Smooth muscle cell (in vitro differentiated cells): ENCODE measurements around the gene GSTT2. TPM values are rescaled to one million over a fixed set of nuclear protein-coding genes. Genes with fewer than 3 reads are reported as not detected.
A peak's percentile ranks its signal among the peaks of the same experiment; 100 is the strongest.

Source experiments
- DNase-seq: peaks from one replicate; lab custom pipeline; 2025; ENCODE audit not compliant: unreplicated experiment; lab: John Stamatoyannopoulos, UW
- H2AFZ ChIP-seq: fragments of 200-600 bp; sonication (generic); 2 replicates; pipeline ENCODE4 v1.6.0; 2016; ENCODE audit warnings: antibody characterized with exemption, low read depth, mild to moderate bottlenecking
- H3F3A ChIP-seq: fragments of 200-600 bp; sonication (generic); 2 replicates; pipeline ENCODE4 v1.6.0; 2017; ENCODE audit warnings: antibody characterized with exemption, low read depth
- H3K27ac ChIP-seq: fragments of 200-600 bp; sonication (generic); 2 replicates; pipeline ENCODE4 v1.5.1; 2016; ENCODE audit warnings: low read depth, mild to moderate bottlenecking
- H3K27me3 ChIP-seq: fragments of 200-600 bp; sonication (generic); 2 replicates; pipeline ENCODE4 v1.6.1; 2016; ENCODE audit warnings: low read depth, mild to moderate bottlenecking
- H3K36me3 ChIP-seq: fragments of 200-600 bp; sonication (generic); 2 replicates; pipeline ENCODE4 v1.5.1; 2016; ENCODE audit warnings: low read depth
- H3K4me1 ChIP-seq: fragments of 200-600 bp; sonication (generic); 2 replicates; pipeline ENCODE4 v1.5.1; 2016; ENCODE audit warnings: low read depth
- H3K4me2 ChIP-seq: fragments of 200-600 bp; sonication (generic); 2 replicates; pipeline ENCODE4 v1.6.0; 2016; ENCODE audit warnings: mild to moderate bottlenecking
- H3K4me3 ChIP-seq: fragments of 200-600 bp; sonication (generic); 2 replicates; pipeline ENCODE4 v1.5.1; 2016; ENCODE audit warnings: mild to moderate bottlenecking
- H3K79me2 ChIP-seq: fragments of 200-600 bp; sonication (generic); 2 replicates; pipeline ENCODE4 v1.6.0; 2016; ENCODE audit warnings: low read depth, mild to moderate bottlenecking
- H3K9ac ChIP-seq: fragments of 200-600 bp; sonication (generic); 2 replicates; pipeline ENCODE4 v1.6.0; 2016; ENCODE audit warnings: low read depth
- H3K9me3 ChIP-seq: fragments of 200-600 bp; sonication (generic); replicated peaks from 2 replicates; pipeline ENCODE4 v1.5.1; 2016; ENCODE audit warnings: low read depth
- H4K20me1 ChIP-seq: fragments of 200-600 bp; sonication (generic); 2 replicates; pipeline ENCODE4 v1.6.0; 2016; ENCODE audit warnings: low read depth
- CTCF ChIP-seq: fragments of 200-600 bp; sonication (generic); IDR thresholded peaks from 2 replicates; pipeline ENCODE4 v1.5.1; 2017; ENCODE audit warnings: borderline replicate concordance, mild to moderate bottlenecking, antibody characterized with exemption; ENCODE audit not compliant: insufficient read depth, poor library complexity, severe bottlenecking
- WGBS: methylation state at CpG from one replicate; pipeline ENCODE4 v1.1.7; 2016; ENCODE audit warnings: low lambda C conversion rate; 5-methylcytosine and 5-hydroxymethylcytosine counted together
- polyA plus RNA-seq: library from polyadenylated mRNA; unstranded; fragments of >200 nt; fragmentation: Nextera tagmentation; extraction: Ambion mirVana; gene quantifications from 2 replicates; pipeline ENCODE4 v1.2.1, GENCODE V29; 2016
- total RNA-seq: library from RNA; depleted of rRNA; stranded (reverse); fragments of >200 nt; gene quantifications from 2 replicates; pipeline ENCODE4 v1.2.3, GENCODE V29; 2014

Gene GSTT2
- total and polyA plus RNA-seq, 2 experiments from 2014 or later, result 0.27 to 3.1 TPM

GRCh38 chr22:24009227-24010017 is 29.5 kb downstream of the GSTT2 start:
- Histone ChIP-seq H4K20me1 (peaks cover 15% of the 10 kb centered on the region), H3K9ac (no peak overlapping the region), H3K36me3 (no peaks in the 10 kb centered on the region), H2AFZ (no peak overlapping the region), H3K27ac (no peak overlapping the region), H3K4me1 (peaks cover 12% of the 10 kb centered on the region), H3K79me2 (peaks cover 31% of the 10 kb centered on the region), H3K4me2 (no peak overlapping the region), H3K4me3 (no peak overlapping the region), H3K9me3 (no peaks in the 10 kb centered on the region), H3K27me3 (no peaks in the 10 kb centered on the region), H3F3A (peaks cover 8% of the 10 kb centered on the region)
- 88% methylated on average over 7 of the region's 7 CpGs for WGBS
- TF ChIP-seq CTCF, result no peak
- DNase-seq, result no peak

DNA sequence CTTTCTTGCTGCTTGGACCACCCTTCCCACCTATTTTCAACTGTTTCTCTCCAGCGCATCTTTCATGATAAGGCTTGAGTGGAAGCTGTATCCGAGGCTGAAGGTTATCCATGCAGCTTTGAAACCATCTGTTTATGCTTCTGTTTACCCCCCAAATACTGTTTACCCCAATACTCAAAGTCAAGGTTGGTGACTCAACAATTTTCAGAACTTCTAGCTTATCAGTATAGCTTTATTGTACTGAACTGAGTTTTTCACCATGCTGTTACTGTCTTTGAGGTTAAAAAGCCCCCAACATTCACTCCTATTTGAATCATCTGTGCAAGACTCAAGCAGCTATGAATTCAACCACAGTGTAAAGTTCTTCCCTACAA is 30.1 kb downstream of the GSTT2 start:
- Histone ChIP-seq H3K9me3 (no peaks in the 10 kb centered on the region), H3K27ac (no peak overlapping the region), H4K20me1 (peaks cover 15% of the 10 kb centered on the region), H3F3A (peaks cover 8% of the 10 kb centered on the region), H3K36me3 (no peaks in the 10 kb centered on the region), H3K4me1 (peaks cover 12% of the 10 kb centered on the region), H3K4me3 (no peak overlapping the region), H3K79me2 (peaks cover 36% of the 10 kb centered on the region), H2AFZ (no peak overlapping the region), H3K9ac (no peak overlapping the region), H3K4me2 (no peak overlapping the region), H3K27me3 (no peaks in the 10 kb centered on the region)
- DNase-seq, result no peak
- TF ChIP-seq CTCF, result no peak
- 96% methylated on average over 2 of the region's 2 CpGs for WGBS

DNA sequence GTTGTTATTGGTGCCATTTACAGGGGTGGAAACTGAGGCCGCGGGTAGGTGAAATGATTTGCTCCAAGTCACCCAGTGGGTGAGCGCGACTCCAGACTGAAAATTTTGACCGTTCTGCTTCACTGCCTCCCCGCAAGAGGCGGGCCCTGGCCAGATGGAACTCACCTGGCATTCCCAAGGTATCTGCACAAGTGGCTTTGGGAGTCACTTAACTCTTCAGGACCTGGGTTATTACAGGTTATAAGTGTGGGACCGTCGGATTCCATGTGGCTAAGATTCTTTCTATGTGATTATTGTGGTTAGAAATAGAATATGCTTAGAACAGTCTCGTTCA is 31.8 kb downstream of the GSTT2 start:
- Histone ChIP-seq H4K20me1 (peaks cover 28% of the 10 kb centered on the region), H2AFZ (peak overlapping the region; percentile 99), H3K27ac (peak overlapping the region; percentile 70), H3K79me2 (peaks cover 50% of the 10 kb centered on the region), H3K4me2 (peak overlapping the region; percentile 93), H3K4me1 (peaks cover 12% of the 10 kb centered on the region), H3K36me3 (no peaks in the 10 kb centered on the region), H3K9ac (peak overlapping the region; percentile 82), H3K27me3 (no peaks in the 10 kb centered on the region), H3F3A (peaks cover 8% of the 10 kb centered on the region), H3K4me3 (peak overlapping the region; percentile 90), H3K9me3 (no peaks in the 10 kb centered on the region)
- no peak for DNase-seq
- WGBS, result 5% methylated on average over 10 of the region's 10 CpGs
- TF ChIP-seq CTCF, result no peak

GRCh38 chr22:24016156-24016555 is 36.2 kb downstream of the GSTT2 start:
- Histone ChIP-seq H3K27ac (no peak overlapping the region), H2AFZ (no peak overlapping the region), H3K27me3 (no peaks in the 10 kb centered on the region), H3K4me1 (peaks cover 7% of the 10 kb centered on the region), H3K4me3 (no peak overlapping the region), H3K9ac (no peak overlapping the region), H3F3A (no peaks in the 10 kb centered on the region), H3K79me2 (peaks cover 92% of the 10 kb centered on the region), H3K9me3 (no peaks in the 10 kb centered on the region), H4K20me1 (peaks cover 73% of the 10 kb centered on the region), H3K4me2 (no peak overlapping the region), H3K36me3 (no peaks in the 10 kb centered on the region)
- WGBS, result 93% methylated on average over 1 of the region's 1 CpG
- no peak for TF ChIP-seq CTCF
- no peak for DNase-seq
